ENCODE data around the gene NT5DC3. TPM values are rescaled to one million over a fixed set of nuclear protein-coding genes. Genes with fewer than 3 reads are reported as not detected.

The NT5DC3 gene
- total RNA-seq, 2 donors from 2014 or later: 24.2 to 28.3 TPM

DNA sequence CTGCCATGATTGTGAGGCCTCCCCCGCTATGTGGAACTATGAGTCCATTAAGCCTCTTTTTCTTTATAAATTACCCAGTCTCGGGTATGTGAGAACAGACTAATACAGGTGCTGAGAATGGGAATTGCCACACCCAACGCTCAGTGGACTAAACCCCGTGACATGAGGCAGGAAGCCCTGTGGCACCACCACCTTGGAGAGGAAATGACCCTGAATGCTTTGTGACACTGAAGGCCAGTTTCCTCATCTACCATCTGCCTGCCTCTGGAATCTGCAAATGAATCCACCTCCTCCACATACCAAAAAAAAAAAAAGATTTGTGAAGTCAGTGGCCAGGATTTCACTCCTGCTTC, 41.6 kb downstream of the NT5DC3 start:
- H3K4me1 ChIP-seq (ENCODE audit: control insufficient read depth, insufficient read depth, low read length): no peaks in the 10 kb centered on the region
- Mint-ChIP-seq H3K27ac (no peak overlapping the region), H3K9me3 (no peaks in the 10 kb centered on the region), H3K4me1 (peaks cover 4% of the 10 kb centered on the region), H3K27me3 (ENCODE audit: insufficient read depth) (no peaks in the 10 kb centered on the region), H3K4me3 (no peak overlapping the region), H3K36me3 (ENCODE audit: low read depth) (peaks cover 60% of the 10 kb centered on the region)
- H3K9me3 ChIP-seq (ENCODE audit: control insufficient read depth, low read length): no peaks in the 10 kb centered on the region
- no peak overlapping the region for H3K4me3 ChIP-seq (ENCODE audit: low read length)
- no peak overlapping the region for H3K27ac ChIP-seq (ENCODE audit: low read depth, low read length)
- 94 to 100% methylated on average over 4 of the region's 4 CpGs for WGBS, 2 experiments (ENCODE audit: insufficient coverage in 1 of 2, insufficient read length in 1 of 2)
- no peak overlapping the region for H3K9ac ChIP-seq (ENCODE audit: extremely low read depth, low read length, poor library complexity, severe bottlenecking)
- DNase-seq: peak; percentile 30
- TF ChIP-seq, protein P1, sequence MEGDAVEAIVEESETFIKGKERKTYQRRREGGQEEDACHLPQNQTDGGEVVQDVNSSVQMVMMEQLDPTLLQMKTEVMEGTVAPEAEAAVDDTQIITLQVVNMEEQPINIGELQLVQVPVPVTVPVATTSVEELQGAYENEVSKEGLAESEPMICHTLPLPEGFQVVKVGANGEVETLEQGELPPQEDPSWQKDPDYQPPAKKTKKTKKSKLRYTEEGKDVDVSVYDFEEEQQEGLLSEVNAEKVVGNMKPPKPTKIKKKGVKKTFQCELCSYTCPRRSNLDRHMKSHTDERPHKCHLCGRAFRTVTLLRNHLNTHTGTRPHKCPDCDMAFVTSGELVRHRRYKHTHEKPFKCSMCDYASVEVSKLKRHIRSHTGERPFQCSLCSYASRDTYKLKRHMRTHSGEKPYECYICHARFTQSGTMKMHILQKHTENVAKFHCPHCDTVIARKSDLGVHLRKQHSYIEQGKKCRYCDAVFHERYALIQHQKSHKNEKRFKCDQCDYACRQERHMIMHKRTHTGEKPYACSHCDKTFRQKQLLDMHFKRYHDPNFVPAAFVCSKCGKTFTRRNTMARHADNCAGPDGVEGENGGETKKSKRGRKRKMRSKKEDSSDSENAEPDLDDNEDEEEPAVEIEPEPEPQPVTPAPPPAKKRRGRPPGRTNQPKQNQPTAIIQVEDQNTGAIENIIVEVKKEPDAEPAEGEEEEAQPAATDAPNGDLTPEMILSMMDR (conservative IDR thresholded peaks at IDR 0.05): no peak
- no peaks in the 10 kb centered on the region for H3K27me3 ChIP-seq (ENCODE audit: control insufficient read depth, insufficient read depth, low read length, poor library complexity, severe bottlenecking)
- H3K36me3 ChIP-seq (ENCODE audit: control insufficient read depth, insufficient read depth, low read length): peaks cover 77% of the 10 kb centered on the region

DNA sequence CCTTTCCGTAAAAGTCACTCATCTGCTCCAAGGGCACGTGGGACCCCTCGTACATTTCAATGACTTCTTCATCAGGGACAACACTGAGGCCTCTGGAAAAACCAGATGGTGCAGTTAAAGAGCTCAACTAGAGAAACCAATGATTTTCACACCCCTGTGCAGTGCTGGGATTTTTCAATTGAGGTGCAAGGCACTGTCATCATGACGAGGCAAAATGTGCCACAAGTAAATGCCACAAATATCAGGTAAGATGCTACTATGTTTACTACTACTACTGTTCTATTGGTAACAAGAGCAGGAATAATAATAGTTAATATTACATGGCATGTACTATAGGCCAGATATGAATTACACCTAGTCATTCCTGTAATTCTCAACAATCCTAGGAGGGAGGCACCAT, 42.4 kb downstream of the NT5DC3 start:
- Histone ChIP-seq H3K36me3 (ENCODE audit: control insufficient read depth, insufficient read depth, low read length) (peaks cover 83% of the 10 kb centered on the region), H3K9me3 (ENCODE audit: control insufficient read depth, low read length) (no peaks in the 10 kb centered on the region), H3K9ac (ENCODE audit: extremely low read depth, low read length, poor library complexity, severe bottlenecking) (no peak overlapping the region), H3K27ac (ENCODE audit: low read depth, low read length) (no peak overlapping the region), H3K4me1 (ENCODE audit: control insufficient read depth, insufficient read depth, low read length) (no peaks in the 10 kb centered on the region), H3K4me3 (ENCODE audit: low read length) (no peak overlapping the region), H3K27me3 (ENCODE audit: control insufficient read depth, insufficient read depth, low read length, poor library complexity, severe bottlenecking) (no peaks in the 10 kb centered on the region)
- no peak overlapping the region for H3K4me3 Mint-ChIP-seq
- 98 to 100% methylated on average over 3 to 4 of the region's 4 CpGs for WGBS, 2 experiments (ENCODE audit: insufficient coverage in 1 of 2, insufficient read length in 1 of 2)
- H3K9me3 Mint-ChIP-seq: no peaks in the 10 kb centered on the region
- DNase-seq: peak; percentile 32
- peaks cover 63% of the 10 kb centered on the region for H3K36me3 Mint-ChIP-seq (ENCODE audit: low read depth)
- H3K27ac Mint-ChIP-seq: no peak overlapping the region
- no peaks in the 10 kb centered on the region for H3K4me1 Mint-ChIP-seq
- H3K27me3 Mint-ChIP-seq (ENCODE audit: insufficient read depth): no peaks in the 10 kb centered on the region
- TF ChIP-seq, protein P1 (conservative IDR thresholded peaks at IDR 0.05): no peak

DNA sequence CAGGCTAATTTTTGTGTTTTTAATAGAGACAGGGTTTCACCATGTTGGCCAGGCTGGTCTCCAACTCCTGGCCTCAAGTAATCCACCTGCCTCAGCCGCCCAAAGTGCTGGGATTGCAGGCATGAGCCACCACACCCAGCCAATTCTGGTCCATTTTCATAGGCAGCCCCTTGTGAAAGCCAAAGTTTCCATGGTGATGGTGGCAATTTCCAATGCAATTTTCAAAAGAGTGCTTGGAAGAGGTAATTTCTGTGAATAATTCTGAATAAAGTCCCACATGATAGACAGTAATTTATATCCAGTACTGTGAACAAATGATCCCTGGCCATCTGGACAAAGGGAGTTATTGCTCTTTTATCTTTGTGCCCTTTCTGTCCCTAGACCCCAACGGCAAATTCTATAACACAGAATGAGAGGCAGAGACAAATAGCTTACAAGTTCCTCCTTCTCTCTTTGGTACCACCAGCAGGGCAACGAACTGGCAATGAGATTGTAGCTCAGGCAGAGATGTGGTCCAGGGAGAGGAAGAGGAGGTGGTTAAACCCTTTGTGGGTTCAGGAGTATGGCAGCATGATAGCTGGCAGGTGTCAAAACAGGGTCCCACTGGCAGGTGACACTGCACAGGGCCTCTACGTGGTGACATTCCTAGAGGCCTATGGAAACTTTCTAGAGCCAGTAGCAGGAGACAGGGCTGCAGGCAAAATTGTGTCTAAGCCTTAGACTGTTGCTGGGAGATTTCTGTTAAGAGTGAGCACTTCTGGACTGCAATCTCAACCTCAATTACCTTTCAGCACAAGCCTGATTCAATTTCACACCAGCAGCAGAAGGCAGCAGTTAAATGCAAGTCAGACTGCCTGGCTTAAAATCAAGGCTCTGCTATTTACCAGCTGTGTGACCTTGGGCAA, 46.5 kb downstream of the NT5DC3 start:
- WGBS, 2 experiments (ENCODE audit: insufficient coverage in 1 of 2, insufficient read length in 1 of 2): 91% methylated on average over 3 to 4 of the region's 4 CpGs
- peaks cover 62% of the 10 kb centered on the region for H3K36me3 Mint-ChIP-seq (ENCODE audit: low read depth)
- peaks cover 76% of the 10 kb centered on the region for H3K36me3 ChIP-seq (ENCODE audit: control insufficient read depth, insufficient read depth, low read length)
- no peaks in the 10 kb centered on the region for H3K27me3 ChIP-seq (ENCODE audit: control insufficient read depth, insufficient read depth, low read length, poor library complexity, severe bottlenecking)
- H3K4me3 ChIP-seq (ENCODE audit: low read length): no peak overlapping the region
- no peak for DNase-seq
- H3K4me1 Mint-ChIP-seq: no peaks in the 10 kb centered on the region
- H3K9ac ChIP-seq (ENCODE audit: extremely low read depth, low read length, poor library complexity, severe bottlenecking): no peak overlapping the region
- H3K27me3 Mint-ChIP-seq (ENCODE audit: insufficient read depth): no peaks in the 10 kb centered on the region
- no peak overlapping the region for H3K27ac ChIP-seq (ENCODE audit: low read depth, low read length)
- H3K27ac Mint-ChIP-seq: no peak overlapping the region
- no peaks in the 10 kb centered on the region for H3K4me1 ChIP-seq (ENCODE audit: control insufficient read depth, insufficient read depth, low read length)
- H3K9me3 ChIP-seq (ENCODE audit: control insufficient read depth, low read length): no peaks in the 10 kb centered on the region
- TF ChIP-seq, protein P1 (conservative IDR thresholded peaks at IDR 0.05): no peak
- no peak overlapping the region for H3K4me3 Mint-ChIP-seq
- H3K9me3 Mint-ChIP-seq: no peaks in the 10 kb centered on the region

Measured in endodermal cell (in vitro differentiated cells).